PC-3 (cell line): ENCODE measurements around the gene CYP21A2.
"Not testable (repeated sequence)": the region's sequence is repeated elsewhere in the genome, so short reads cannot be mapped to it uniquely, and the experiment has no call there.

Source experiments
- CTCF ChIP-seq: fragments of 300-600 bp; sonication (generic); conservative IDR thresholded peaks from 2 replicates; pipeline ENCODE4 v1.5.1; 2017; ENCODE audit warnings: antibody characterized with exemption, low read depth, mild to moderate bottlenecking, low read length
- EZH2 ChIP-seq: fragments of 300-600 bp; sonication (generic); IDR thresholded peaks from one replicate; pipeline ENCODE4 v1.6.1; 2017; ENCODE audit warnings: antibody characterized with exemption, mild to moderate bottlenecking, low read length; ENCODE audit not compliant: unreplicated experiment

GRCh38 chr6:32008616-32009015, 29.6 kb upstream of the CYP21A2 start:
- not testable (repeated sequence) for TF ChIP-seq CTCF, EZH2
